Inferior parietal cortex (tissue), 1 donor: Measurements from ENCODE around the gene ADGRB2.

ENCODE experiments used
- DNase-seq: peaks from one replicate; pipeline ENCODE4 v3.0.0-alpha.2; 2016; ENCODE audit errors: extremely low spot score

The ADGRB2 gene

DNA sequence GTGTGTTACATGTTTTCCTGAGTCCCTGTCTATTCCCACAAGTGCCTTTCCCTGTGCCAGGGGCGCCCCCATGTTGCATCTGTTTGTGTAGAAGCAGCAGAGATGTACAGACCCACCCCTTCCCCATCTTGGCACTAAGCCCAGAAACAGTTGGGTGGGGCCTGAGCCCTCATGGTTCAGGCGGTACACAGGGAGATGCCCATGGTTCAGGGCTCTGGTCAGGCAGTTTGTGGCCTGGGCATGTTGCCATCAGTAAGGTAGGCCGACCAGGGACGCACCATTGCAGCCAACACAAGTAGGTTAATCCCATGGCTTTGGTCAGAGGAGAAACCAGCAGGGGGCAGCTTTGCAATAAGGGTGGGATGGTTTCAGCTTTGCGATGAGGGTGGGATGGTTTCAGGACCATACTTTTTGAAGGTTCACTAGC, 914 bp upstream of the ADGRB2 start:
- DNase-seq: peak; percentile 69

DNA sequence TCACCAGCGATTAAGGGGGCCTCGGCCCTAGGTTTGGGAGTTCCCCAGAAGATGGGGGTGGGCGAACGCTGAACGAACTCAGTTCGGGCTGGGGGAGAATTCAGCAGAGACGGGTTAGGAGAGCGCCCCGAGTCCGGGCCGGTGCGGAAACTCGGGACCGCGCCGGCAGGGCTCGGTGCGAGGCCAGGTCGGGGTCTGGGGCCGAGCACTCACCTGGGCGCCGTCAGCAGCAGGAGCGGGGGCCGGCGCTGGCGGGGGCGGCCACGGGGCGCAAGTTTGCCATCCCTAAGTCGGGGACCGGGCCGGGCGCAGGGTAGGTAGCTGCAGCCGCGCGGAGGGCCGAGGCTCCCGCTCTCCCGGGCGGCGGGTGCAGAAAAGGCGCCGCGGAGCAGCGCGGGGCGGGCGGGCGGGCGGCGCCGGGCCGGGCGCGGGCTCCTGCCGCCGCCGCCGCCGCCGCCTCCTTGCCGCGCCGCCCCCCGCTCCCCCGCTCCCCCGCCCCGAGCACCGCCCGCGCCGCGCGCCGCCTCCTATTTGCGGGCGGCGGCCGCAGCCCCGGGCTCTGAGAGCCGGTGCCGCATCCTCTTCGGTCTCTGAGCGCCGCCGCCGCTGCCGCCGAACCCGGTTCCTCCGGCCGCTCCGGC, 349 bp downstream of the ADGRB2 start:
- no peak for DNase-seq

DNA sequence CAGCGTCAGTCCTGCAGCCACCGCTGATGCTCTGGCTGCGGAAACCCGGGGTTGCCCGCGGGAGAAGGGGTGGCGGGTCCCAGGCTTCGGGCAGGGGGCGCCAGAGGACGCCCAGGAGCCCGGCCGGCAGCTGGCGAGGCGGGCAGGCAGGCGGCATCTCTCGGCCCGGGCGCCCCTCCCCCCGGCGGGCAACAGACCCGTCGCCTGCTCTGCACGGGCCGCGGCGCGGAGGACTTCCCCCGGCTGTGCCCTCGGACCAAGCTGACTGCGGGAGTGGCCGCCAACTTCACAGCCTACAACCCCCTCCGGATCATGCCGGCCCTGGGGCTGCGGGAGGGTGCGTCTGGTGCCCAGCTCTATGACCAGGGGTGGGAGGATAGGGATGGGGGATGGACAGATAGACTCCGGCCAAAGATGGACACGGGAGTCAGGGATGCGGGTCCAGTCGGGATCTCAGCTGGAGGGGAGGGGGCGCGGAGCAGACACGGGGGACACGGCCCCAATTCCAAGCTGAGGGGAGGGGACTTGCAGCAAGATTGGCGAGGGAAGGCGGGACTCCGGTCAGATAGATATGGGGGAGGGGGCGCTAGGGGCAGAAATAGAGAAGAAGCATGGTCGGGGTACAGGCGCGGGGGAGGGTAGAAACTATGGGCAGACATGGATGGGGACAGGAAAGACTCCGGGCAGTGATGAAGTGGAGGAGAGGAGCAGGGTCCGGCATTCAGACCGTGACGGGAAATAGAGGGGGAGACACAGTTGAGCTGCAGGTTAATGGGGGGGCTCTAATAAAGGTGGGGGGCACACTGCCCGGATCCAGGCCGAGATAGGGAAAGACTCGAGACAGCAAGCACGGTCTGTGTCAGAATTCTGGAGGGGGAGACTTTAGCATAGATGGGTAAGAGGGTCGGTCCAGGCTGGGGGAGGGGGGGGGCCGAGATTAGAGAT, 1.1 kb downstream of the ADGRB2 start:
- DNase-seq: peak; percentile 68

DNA sequence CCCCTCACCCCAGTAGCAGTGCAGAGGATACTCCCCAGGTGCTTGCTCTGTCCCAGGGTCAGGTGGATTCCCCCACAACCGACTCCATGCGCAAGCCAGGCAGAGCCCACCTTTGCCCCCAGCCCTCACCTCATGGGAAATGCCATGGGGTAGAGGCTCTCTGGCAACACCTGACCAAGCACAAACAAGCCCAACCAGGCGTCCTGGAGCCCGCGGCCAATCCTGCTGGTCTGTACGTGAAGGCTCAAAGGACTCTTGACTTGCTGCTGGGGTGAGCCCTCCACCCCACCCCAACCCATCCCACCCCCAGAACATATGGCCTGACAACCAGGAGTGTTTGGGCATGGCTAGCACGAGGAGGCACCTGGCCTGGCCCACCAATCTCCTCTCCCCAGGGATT, 1.8 kb downstream of the ADGRB2 start:
- DNase-seq: no peak

DNA sequence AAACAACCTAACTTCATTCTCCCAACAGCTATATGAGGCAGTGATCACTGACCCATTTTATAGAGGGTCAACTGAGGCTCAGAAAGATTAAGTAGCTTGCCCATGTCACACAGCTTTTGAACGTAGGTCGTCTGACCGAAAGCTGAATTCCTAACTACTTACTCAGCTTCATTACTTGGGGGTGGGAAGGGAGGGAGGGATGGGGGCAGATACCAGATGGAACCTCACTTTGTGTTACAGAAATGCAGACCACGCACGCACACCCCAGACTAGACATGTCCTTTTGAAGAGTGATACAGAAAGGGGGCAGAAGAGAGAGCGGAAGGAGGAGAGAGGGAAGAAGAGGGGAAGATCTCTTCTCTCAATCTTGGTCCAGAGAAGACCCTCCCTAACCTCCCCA, 2.3 kb downstream of the ADGRB2 start:
- no peak for DNase-seq

DNA sequence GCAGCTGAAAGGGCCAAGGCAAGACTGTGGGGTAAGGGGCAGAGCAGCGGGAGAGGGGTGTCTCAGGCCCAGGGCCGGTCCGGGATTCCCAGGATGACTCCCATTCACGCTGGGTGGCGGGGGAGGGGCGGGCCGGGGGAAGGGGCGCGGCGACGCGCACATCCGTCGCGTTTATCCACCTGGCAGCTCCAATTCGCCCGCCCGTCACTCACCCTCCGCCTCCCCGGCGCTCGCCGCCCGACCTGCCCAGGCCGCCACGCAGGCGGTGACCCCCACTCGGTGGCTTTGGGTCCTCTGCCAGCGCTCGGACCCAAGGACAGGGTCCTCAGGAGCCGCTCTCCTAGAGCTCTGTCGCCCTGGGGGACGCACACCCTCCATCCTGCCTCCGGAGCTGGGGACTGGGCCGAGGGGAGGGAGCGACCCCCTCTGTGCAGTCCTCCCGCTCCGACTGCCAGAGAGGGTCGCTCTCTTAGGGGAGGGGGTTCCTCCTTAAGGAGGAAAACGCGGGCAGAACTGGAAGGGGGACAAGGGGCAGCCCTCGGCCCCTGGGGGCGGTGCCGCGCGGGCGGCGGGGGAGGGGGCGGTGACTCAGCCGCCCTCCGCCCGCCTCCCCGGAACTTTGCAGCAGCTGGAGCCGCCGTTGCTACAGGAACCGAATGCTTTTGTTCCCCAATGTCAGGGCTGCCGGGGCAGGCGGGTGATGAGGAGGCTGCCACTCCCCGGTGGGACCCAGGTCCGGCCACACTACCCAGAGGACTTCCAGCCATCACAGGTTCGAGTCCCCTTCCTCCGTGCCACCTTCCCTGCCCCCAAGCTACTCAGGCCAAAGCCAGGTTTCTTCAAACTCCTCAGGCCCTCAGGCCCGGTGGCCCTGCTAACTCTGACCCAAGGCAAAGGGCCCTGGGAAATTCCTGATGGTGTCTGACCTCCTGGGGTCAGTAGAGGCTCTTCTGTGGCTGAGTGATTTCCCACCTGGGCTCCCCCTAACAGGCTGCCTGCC, 3.4 kb downstream of the ADGRB2 start:
- DNase-seq: no peak

DNA sequence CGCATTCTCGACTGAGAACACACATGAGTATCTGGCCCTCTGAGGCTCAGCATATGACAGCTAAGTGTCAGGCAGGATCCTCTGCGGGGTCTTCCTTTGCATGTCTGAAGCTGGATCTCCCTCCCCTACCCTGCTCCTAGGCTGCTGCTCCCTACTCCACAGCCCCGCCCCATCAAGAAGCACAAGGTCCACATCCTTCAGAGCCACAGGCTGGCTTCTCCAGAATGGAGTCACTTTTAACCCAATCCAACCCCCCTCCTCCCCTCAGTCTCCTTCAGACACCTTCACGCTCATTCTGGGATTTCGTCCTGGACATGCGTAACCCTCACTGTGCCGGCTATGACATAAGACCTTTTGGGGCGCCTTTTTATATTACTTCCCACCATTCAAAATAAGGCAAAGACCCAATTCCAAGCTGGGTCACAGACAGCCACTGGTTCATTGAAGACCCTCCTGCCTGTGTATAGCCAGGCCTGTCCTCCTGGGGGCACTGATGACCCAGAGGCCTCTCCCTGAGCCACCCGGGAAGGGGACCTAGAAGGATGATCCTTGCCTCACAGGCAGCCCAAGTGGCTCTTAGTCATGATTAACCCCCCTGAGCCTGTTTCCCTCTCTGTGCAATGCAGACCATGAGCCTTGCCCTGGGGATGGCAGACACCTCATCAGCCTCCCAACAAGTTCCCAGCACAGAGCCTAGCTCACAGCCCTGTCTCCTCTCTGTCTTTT, 4.7 kb downstream of the ADGRB2 start:
- no peak for DNase-seq

DNA sequence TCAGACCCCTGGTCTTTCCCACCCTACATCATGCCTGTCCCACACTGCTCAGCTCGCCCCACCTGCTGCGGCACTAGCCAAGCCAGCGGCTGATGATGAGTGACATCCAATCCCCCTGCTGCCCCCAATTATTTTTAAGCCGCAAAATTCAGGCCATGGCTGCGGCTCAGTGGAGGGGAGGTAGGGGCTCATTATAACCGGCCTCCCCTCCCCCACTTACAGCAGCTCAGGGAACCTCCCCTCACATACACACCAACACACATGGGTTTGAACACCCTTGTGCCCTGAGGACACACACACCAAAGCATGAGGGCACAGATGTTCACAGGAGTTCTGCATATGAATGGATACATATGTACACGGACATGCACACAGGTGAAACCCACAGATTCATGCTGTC, 5.3 kb downstream of the ADGRB2 start:
- DNase-seq: no peak

DNA sequence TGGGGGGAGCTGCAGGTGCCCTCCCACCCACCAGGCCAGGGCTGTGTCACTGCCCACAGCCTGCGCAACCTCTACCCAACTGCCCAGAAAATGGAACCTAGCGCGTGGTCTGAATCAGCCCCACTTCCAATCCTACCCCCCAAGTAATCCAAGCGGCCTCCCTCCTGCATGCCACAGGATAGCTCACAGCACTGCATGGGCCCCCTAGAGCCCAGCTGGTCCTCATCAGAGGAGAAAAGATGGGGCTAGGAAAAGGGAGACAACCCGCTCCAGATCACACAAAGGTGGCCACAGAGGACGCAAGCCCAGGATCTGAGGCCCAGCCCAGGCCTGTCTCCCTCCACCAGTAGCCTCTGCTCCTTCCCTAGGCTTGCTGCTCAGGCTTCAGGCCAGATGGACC, 6.2 kb downstream of the ADGRB2 start:
- no peak for DNase-seq

DNA sequence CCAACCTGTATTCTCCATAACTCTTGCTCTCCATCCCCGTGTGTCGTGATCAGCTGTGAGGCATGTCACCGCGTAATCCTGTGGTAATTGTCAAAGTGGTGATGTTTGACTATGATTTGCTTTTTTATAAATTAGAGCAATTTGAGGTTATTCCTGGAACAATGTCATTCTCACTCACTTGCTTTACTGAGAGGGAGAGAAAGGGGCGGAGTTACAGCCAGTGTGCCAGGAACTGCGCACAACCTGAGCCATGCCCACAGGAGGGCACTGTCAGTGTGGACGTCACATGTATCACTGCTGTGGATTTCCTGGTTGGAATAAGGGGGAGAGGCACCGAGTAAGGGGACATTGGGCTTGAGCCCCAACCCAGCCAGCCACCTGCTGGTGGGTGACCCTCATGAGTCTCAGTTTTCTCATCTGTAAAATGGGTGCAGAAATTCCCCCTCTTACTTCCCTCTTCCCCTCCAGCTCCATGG, 6.9 kb downstream of the ADGRB2 start:
- DNase-seq: no peak

DNA sequence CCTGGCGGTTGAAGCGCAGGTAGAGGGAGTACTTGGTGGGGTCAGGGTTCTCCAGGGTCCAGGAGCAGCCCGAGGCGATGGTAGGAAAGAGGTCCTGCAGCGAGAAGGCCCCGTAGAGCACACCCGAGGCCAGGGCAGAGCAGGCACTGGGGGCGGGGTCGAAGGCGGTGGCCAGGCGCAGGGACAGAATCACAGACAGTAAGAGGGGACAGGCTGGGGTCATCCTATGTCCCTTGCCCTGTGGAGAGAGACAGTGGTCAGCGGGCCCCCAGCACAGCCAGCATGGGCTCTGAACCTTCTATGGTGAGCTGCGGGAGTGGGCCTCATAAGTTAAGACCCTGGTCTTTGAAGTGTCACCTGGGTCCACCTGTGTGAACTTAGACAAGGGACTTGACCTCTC, 7.6 kb downstream of the ADGRB2 start:
- no peak for DNase-seq

DNA sequence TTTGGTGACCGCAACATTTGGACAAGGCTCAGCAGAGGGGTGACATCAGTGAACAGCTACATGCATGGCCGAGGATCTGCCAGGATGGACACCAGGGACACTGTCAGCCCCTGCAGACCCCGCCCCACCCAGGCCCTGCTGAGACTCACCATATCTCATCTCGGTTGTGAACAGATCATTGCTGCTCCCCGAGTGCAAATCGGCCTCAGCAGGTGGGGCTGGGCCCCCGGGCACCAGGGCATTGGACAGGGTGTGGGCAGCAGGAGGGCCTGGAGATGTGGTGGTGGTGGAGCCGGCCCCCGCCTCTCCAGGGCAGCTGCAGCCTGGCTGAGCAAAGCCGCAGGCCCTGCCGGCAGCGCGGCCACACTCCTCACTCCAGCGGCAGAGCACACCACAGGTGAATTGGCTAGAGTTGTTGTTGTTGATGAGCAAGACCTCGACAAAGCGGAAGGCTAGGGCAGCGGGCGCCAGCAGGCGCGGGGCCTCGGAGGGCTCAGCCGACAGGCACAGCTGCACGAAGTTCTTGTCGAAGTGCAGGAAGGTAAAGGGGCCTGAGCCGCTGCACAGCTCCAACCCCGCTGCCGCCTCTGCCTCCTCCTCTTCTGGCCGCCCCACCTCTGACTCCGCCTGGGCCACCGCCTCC, 8.2 kb downstream of the ADGRB2 start:
- DNase-seq: no peak

DNA sequence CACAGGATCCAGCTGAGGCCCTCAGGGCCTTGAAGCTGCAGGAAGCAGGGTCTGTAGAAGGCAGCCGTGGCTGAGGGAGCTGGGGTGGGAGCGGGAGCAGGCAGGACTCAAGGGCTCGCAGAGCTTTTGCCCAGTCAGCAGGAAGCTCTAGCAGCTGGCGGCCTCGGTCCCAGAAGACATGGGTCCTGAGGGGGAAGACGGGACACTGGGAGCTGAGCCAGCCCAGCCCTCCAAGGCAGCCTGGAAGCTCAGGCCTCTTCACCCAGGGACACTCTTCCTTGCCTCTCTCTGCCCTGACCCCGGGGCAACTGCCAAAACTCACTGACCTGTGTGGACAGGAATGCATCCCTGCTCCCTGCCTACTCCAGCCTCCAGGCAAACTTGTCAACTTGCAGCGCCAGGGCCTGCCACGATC, 8.9 kb downstream of the ADGRB2 start:
- DNase-seq: no peak

DNA sequence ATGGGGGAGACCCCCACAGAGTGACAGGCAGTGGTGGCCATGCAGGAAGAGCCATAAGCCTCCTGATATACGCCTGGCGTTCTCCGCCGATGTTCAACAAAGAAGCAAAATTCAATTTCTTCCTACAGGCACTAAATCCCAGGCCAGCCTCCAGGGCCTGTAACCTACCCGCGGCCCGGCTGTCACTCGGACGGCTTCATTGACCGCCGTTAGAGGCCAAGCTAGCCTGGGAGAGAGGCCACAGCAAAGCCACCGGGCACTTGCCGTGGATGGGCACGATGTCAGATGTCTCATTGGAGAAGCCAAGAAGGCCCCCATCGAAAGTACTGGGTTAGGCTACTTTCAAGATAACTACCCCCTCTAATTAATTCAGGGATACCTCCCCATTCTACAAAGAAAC, 9.7 kb downstream of the ADGRB2 start:
- no peak for DNase-seq

DNA sequence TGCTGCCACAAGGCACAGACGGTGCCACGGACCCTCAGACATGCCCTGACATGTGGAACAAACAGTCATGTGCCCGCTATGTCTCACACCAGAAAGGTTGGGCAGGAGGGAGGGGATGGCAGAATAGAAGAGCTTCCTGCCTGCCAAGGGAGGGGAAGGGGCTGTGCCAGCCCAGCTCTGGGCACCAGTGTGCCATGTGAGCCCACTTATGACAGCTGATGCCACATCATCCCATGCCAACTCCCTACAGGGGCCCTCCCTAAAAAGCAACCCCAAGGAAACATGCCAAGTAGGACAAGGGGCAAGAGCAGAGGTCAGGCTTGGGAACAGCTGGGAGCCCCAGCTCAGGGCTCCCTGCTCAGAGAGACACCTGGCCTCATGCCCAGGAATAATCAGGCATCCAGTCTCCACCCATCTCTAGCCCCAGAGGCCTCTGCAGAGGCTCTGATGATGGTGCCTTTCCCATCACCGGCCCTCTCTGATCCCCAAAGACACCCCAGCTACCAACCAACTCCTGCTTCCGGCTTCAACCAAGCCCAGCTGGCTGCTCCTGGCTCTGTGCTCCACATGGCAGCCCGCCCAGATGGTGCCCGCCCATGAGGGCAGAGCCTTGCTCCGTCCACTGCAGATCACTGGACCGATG, 10.3 kb downstream of the ADGRB2 start:
- DNase-seq: peak; percentile 85

DNA sequence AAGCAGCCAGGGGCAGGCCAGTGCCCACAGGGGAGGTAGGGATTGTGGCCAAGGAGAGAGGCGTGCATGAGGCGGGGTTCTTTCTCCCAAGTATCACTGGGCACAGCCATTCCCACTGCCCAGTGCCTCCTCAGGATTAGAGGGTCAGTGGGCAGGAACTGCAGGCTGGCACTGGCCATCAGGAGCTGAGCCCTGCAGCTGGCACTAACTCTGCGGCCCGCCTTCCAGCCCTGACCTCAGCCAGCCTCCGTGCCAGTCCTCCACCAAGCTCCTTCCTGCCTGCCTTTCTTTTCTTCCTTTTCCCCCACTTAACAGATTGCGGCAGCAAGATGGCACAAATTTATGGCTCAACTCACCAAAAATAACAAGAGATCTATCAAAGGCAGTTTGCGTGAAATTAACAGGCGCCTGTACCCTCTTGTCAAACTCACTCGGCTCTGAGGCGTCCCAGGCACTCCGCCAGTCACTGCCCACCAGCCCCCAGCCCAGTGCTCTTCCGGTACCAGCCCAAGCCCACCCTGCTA, 11.1 kb downstream of the ADGRB2 start:
- DNase-seq: no peak

DNA sequence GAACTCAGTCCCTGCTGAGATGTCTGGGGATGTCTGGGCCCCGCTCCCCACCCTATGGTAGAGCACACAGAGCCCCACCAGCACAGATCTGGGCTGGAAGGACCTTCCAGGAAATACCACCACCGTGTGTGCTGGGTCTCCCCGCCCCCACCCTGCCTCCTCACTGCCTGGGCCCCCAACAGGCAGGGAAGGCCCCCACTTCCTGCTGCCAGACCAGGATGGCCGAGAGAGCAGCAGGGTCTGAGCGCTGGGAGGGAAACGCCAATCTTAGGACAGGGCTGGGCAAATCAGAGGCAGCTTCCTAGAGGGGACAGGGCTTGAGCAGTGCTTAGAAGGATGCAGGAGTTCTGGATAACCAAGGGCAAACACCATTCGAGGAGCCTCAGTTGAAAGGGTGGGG, 11.9 kb downstream of the ADGRB2 start:
- DNase-seq: no peak

DNA sequence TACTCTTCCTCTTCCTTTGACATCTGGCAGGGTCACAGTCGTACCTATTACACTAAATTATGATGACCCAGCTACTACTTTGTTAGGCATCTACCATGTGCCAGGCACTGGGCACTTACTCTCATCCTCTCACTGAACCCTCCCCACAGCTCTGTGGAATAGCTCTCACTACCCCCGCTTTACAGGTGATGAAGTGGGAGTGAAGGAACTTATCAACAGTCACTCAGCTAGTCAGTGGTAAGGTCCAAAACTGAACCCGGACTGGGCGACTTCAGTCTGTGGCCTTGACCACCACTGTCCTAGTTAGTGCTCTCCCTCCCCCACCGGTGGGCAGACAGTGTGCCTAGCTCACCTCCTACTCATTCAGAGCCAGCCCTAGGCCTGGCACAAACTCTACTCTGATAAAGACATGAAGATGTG, 12.3 kb downstream of the ADGRB2 start:
- DNase-seq: no peak

DNA sequence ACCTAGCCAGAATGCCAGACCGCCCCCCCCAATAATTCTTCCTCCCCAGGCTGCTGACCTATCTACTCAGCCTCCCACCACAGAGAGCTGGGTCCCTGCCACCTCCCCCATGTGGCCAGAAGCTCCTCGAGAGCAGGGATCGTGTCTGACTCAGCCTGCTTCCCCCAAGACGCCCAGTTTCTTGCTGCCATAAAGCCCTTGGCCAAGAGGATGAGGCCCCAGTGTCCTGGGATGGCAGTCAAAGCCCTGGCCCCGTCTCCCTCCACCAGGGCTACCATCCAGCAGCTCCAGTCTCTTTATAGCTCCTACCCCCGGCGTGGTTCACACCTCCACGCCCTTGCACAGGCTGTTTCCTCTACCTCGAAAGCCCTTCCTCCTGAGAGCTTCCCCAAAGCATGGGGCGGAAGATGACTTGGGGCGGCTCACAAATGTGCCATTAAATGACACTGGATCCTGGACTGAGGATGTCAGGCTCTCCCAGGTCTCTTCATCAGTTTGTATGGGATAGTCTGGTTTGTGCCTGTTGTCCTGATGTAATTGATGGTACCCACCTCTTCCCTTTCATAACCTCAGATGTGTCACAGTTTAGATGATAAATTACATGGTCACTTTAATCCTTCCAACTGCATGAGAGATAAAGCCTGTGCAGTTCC, 13.2 kb downstream of the ADGRB2 start:
- DNase-seq: no peak
